ENCODE results near the gene C11orf16. TPM values are rescaled to one million over a fixed set of nuclear protein-coding genes. Genes with fewer than 3 reads are reported as not detected.

C11orf16 gene
- total and polyA plus RNA-seq, 2 donors (not counting 3 experiments of a cell fraction or from before 2014, with no cell fraction given) = not detected

DNA sequence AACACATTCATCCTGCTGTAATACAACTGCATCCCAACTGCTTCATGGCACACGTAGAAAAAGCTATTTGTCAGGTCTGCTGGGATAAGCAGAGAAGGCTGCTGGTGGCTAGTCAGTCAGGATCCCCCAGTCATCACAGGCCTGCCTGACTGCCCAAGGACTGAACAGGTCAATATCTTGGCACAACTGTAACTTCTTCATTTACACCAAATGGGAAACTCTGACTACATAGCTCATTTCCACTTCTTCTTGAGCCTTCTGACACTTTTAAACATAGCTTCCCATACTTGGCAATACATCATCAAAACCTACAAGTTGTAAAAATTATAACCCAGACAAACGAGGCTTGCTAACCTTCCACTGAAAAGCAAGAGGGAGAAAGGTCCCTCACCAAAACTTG, 28.7 kb upstream of the C11orf16 start:
- H3K27me3 ChIP-seq (ENCODE audit: control insufficient read depth in 2 of 2, insufficient read depth in 2 of 2, low read length in 2 of 2) = no peaks in the 10 kb centered on the region
- FAIRE-seq (no peak), DNase-seq (ENCODE audit: low read depth, low spot score) (no peak)
- intact Hi-C loops (cut with micrococcal nuclease) (no loop called here), dilution Hi-C loops (cut with MboI; ENCODE audit: extremely low pct_ligation_motif_present, low sequenced_read_pairs) (no loop called here)
- BruUV-seq (replicated peaks) = no TSS peak
- H3K4me2 ChIP-seq (ENCODE audit: insufficient read depth, low read length) = no peak overlapping the region
- POLR2A ChIA-PET = no interaction called here
- no peaks in the 10 kb centered on the region for H3K9me1 ChIP-seq (replicated peaks; ENCODE audit: control insufficient read depth, extremely low read depth, insufficient read depth, low read length)
- H3K9ac ChIP-seq (replicated peaks; ENCODE audit: extremely low read depth, insufficient read depth, low read length) = no peak overlapping the region
- peaks cover 27% of the 10 kb centered on the region for H3K79me2 ChIP-seq (ENCODE audit: control insufficient read depth, insufficient read depth, low read length)
- no peaks in the 10 kb centered on the region for H3K9me3 ChIP-seq (replicated peaks; ENCODE audit: control insufficient read depth, insufficient read depth, low read length)
- H3K36me3 ChIP-seq (ENCODE audit: control insufficient read depth in 2 of 2, extremely low read depth in 1 of 2, insufficient read depth in 2 of 2, low read length in 2 of 2) = peaks cover 0 to 2% of the 10 kb centered on the region in 2 experiments
- CTCF ChIA-PET = interaction anchor here (1.2 to 3.5 kb wide), 4 partner anchors 12 to 176 kb away, joined by 3 to 140 read pairs (median 13); partner anchors contain the start of gene C11orf16
- H3K4me3 ChIP-seq (replicated peaks in 1 of 3; ENCODE audit: insufficient read depth in 1 of 3, low read depth in 1 of 3, low read length in 3 of 3) = no peak overlapping the region
- no peak overlapping the region for H3K27ac ChIP-seq (ENCODE audit: insufficient read depth, low read depth, low read length)
- no peaks in the 10 kb centered on the region for H4K20me1 ChIP-seq (replicated peaks; ENCODE audit: control insufficient read depth, extremely low read depth, insufficient read depth, low read length)
- H3K4me1 ChIP-seq (ENCODE audit: control insufficient read depth, extremely low read depth, insufficient read depth, low read length) = peaks cover 15% of the 10 kb centered on the region
- no peak overlapping the region for H2AFZ ChIP-seq (ENCODE audit: low read depth, low read length)
- TF ChIP-seq MYC (IDR thresholded peaks at IDR 0.05; ENCODE audit: low read depth, low read length) = no peak

DNA sequence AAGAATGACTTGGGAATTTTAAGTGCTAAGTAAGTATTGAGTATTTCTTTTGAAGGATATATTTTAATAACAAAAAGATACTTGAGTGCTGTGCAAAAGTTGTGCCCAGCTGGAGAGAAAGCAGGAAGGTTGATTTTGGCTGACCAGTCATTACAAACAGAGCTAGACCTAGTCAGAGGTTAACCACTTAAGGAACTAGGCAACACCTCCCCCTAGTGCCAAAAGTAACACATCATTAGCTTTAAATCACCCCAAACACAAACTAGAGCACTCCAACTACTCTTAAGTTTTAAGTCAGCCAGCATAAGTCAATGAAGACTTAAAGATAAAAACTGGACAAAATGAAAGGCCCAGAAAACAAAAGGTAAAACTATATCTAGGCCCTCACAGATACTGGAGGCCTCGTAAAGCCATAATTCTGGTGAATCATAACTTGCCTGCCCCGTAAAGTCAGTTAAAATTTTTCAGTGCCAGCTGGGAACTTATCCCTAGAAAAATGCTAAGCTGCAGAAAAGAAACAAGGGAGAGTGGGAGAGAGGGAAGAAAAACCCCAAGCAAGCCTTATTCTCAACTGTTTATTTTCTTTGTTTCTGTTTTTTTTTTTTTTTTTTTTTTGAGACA, 26.9 kb upstream of the C11orf16 start:
- Histone ChIP-seq H3K9me1 (replicated peaks; ENCODE audit: control insufficient read depth, extremely low read depth, insufficient read depth, low read length) (no peaks in the 10 kb centered on the region), H3K9ac (replicated peaks; ENCODE audit: extremely low read depth, insufficient read depth, low read length) (no peak overlapping the region), H3K4me2 (ENCODE audit: insufficient read depth, low read length) (no peak overlapping the region), H3K36me3 (ENCODE audit: control insufficient read depth in 2 of 2, extremely low read depth in 1 of 2, insufficient read depth in 2 of 2, low read length in 2 of 2) (peaks cover 3 to 6% of the 10 kb centered on the region in 2 experiments), H3K27me3 (ENCODE audit: control insufficient read depth in 2 of 2, insufficient read depth in 2 of 2, low read length in 2 of 2) (no peaks in the 10 kb centered on the region), H4K20me1 (replicated peaks; ENCODE audit: control insufficient read depth, extremely low read depth, insufficient read depth, low read length) (no peaks in the 10 kb centered on the region), H3K79me2 (ENCODE audit: control insufficient read depth, insufficient read depth, low read length) (peaks cover 27% of the 10 kb centered on the region), H3K9me3 (replicated peaks; ENCODE audit: control insufficient read depth, insufficient read depth, low read length) (no peaks in the 10 kb centered on the region), H3K4me1 (ENCODE audit: control insufficient read depth, extremely low read depth, insufficient read depth, low read length) (peaks cover 15% of the 10 kb centered on the region), H3K27ac (ENCODE audit: insufficient read depth, low read depth, low read length) (no peak overlapping the region), H3K4me3 (replicated peaks in 1 of 3; ENCODE audit: insufficient read depth in 1 of 3, low read depth in 1 of 3, low read length in 3 of 3) (no peak overlapping the region), H2AFZ (ENCODE audit: low read depth, low read length) (no peak overlapping the region)
- FAIRE-seq (peak; percentile 75), DNase-seq (ENCODE audit: low read depth, low spot score) (peak; percentile 87)
- BruUV-seq (replicated peaks) = no TSS peak
- TF ChIP-seq POLR2AphosphoS5 (IDR thresholded peaks at IDR 0.05; ENCODE audit: insufficient read depth, low read depth, low read length) = no peak
- TF ChIP-seq POLR2A (IDR thresholded peaks at IDR 0.05; ENCODE audit: low read depth, low read length) = no peak
- TF ChIP-seq GATA2 (IDR thresholded peaks at IDR 0.05; ENCODE audit: insufficient read depth, insufficient read length, low read depth, low read length) = no peak
- TF ChIP-seq JUN (IDR thresholded peaks at IDR 0.05; ENCODE audit: borderline replicate concordance, insufficient read depth, insufficient read length, low read depth) = no peak
- TF ChIP-seq EZH2 (IDR thresholded peaks at IDR 0.05; ENCODE audit: borderline replicate concordance, low read depth, low read length, severe bottlenecking) = no peak
- TF ChIP-seq, protein P1, sequence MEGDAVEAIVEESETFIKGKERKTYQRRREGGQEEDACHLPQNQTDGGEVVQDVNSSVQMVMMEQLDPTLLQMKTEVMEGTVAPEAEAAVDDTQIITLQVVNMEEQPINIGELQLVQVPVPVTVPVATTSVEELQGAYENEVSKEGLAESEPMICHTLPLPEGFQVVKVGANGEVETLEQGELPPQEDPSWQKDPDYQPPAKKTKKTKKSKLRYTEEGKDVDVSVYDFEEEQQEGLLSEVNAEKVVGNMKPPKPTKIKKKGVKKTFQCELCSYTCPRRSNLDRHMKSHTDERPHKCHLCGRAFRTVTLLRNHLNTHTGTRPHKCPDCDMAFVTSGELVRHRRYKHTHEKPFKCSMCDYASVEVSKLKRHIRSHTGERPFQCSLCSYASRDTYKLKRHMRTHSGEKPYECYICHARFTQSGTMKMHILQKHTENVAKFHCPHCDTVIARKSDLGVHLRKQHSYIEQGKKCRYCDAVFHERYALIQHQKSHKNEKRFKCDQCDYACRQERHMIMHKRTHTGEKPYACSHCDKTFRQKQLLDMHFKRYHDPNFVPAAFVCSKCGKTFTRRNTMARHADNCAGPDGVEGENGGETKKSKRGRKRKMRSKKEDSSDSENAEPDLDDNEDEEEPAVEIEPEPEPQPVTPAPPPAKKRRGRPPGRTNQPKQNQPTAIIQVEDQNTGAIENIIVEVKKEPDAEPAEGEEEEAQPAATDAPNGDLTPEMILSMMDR (IDR thresholded peaks at IDR 0.05; ENCODE audit: extremely low read depth in 1 of 2, insufficient read depth in 1 of 2, low read depth in 1 of 2, low read length in 2 of 2) = peak; percentile 38 to 65
- TF ChIP-seq MYC (IDR thresholded peaks at IDR 0.05; ENCODE audit: low read depth, low read length) = no peak
- TF ChIP-seq, protein P2, sequence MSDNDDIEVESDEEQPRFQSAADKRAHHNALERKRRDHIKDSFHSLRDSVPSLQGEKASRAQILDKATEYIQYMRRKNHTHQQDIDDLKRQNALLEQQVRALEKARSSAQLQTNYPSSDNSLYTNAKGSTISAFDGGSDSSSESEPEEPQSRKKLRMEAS (IDR thresholded peaks at IDR 0.05; ENCODE audit: insufficient read depth, insufficient read length) = no peak
- dilution Hi-C loops (cut with MboI; ENCODE audit: extremely low pct_ligation_motif_present, low sequenced_read_pairs) = no loop called here
- intact Hi-C loops (cut with micrococcal nuclease) = loop anchor here (1.0 to 5.0 kb wide), 6 partner anchors 45 to 621 kb away; no protein-coding TSS in a partner anchor
- ChIA-PET CTCF (interaction anchor here (0.6 to 3.5 kb wide), 60 partner anchors 9 to 1830 kb away, joined by 3 to 140 read pairs (median 4); partner anchors contain the start of genes AKIP1, ASCL3, C11orf16 and RPL27A), POLR2A (interaction anchor here (0.6 to 0.7 kb wide), 2 partner anchors 169 to 234 kb away, joined by 3 to 5 read pairs; no protein-coding TSS in a partner anchor)
